MCF 10A (cell line): ENCODE results near the gene RNU7-1. TPM values are rescaled to one million over a fixed set of nuclear protein-coding genes. Genes with fewer than 3 reads are reported as not detected.
A peak's percentile ranks its signal among the peaks of the same experiment; 100 is the strongest.

Experiments
- BruUV-seq: library from RNA; stranded (reverse); fragments of 400-500 nt; replicated peaks from 2 replicates; lab custom pipeline; 2021; lab: Mats Ljungman, UMichigan
- CTCF ChIA-PET: fragments of 300-600 bp; sonication (Branson Sonifier 250); formaldehyde crosslinking; extraction: SDS; loops from one replicate; lab custom pipeline; 2021; ENCODE audit warnings: antibody characterized with exemption, inconsistent platforms; lab: Yijun Ruan, JAX
- POLR2A ChIA-PET: fragments of 300-600, 350-650 bp; sonication (Branson Sonifier 250); formaldehyde crosslinking; extraction: SDS; loops from one replicate; lab custom pipeline; 2020; ENCODE audit warnings: antibody characterized with exemption, inconsistent platforms; lab: Yijun Ruan, JAX
- DNase-seq: peaks from one replicate; pipeline ENCODE4 v3.0.0-alpha.2; 2018; ENCODE audit not compliant: unreplicated experiment
- H3K27ac Mint-ChIP-seq: one replicate; pipeline ENCODE4 v1.8.0; 2022; ENCODE audit warnings: mild to moderate bottlenecking, low read depth, mixed read lengths; ENCODE audit not compliant: unreplicated experiment
- H3K27me3 Mint-ChIP-seq: one replicate; pipeline ENCODE4 v1.8.0; 2022; ENCODE audit warnings: mixed read lengths; ENCODE audit not compliant: insufficient read depth, unreplicated experiment
- H3K36me3 Mint-ChIP-seq: one replicate; pipeline ENCODE4 v1.8.0; 2022; ENCODE audit warnings: mild to moderate bottlenecking, moderate library complexity, mixed read lengths; ENCODE audit not compliant: insufficient read depth, unreplicated experiment
- H3K4me1 Mint-ChIP-seq: one replicate; pipeline ENCODE4 v1.8.0; 2022; ENCODE audit warnings: mixed read lengths; ENCODE audit not compliant: insufficient read depth, unreplicated experiment
- H3K4me3 Mint-ChIP-seq: one replicate; pipeline ENCODE4 v1.8.0; 2022; ENCODE audit warnings: mild to moderate bottlenecking, moderate library complexity, mixed read lengths; ENCODE audit not compliant: unreplicated experiment
- H3K9me3 Mint-ChIP-seq: one replicate; pipeline ENCODE4 v1.8.0; 2022; ENCODE audit warnings: mixed read lengths; ENCODE audit not compliant: unreplicated experiment
- CTCF ChIP-seq: fragments of 200-600 bp; IDR thresholded peaks from one replicate; pipeline ENCODE4 v1.8.0; 2022; ENCODE audit warnings: antibody characterized with exemption, mild to moderate bottlenecking; ENCODE audit not compliant: unreplicated experiment
- intact Hi-C: fragments of 100-400 bp; cut with micrococcal nuclease; formaldehyde crosslinking; loops from 2 replicates; pipeline ENCODE4 v1.14.1; 2022
- microRNA-seq: library from miRNA; unstranded; fragments of <30 nt; microRNA quantifications from one replicate; pipeline ENCODE4 v1.2.0, GENCODE V29; 2022
- total RNA-seq: library from RNA; stranded (reverse); gene quantifications from 2 replicates; pipeline ENCODE4 v1.2.3, GENCODE V29; 2022

Gene RNU7-1
- total RNA-seq, 1 experiment from 2014 or later, result not detected

- Mint-ChIP-seq H3K27ac (no peak overlapping the region), H3K4me1 (no peaks in the 10 kb centered on the region)
- CTCF ChIA-PET, result interaction anchor here (0.5 to 0.9 kb wide), 2 partner anchors 43 to 100 kb away, joined by 4 to 5 read pairs; no protein-coding TSS in a partner anchor
These were observed 44.4 kb downstream of the RNU7-1 start for GRCh38 chr12:6987956-6988553.

More at GRCh38 chr12:6987956-6988553, 44.4 kb downstream of the RNU7-1 start:
- no peaks in the 10 kb centered on the region for H3K27me3 Mint-ChIP-seq
- no TSS peak for BruUV-seq
- intact Hi-C loops, result no loop called here
- no peaks in the 10 kb centered on the region for H3K9me3 Mint-ChIP-seq
- peaks cover 51% of the 10 kb centered on the region for H3K36me3 Mint-ChIP-seq
- no peak for DNase-seq
- POLR2A ChIA-PET, result interaction anchor here (1.4 kb wide), 1 partner anchor 10 kb away, joined by 5 read pairs; no protein-coding TSS in a partner anchor
- no peak overlapping the region for H3K4me3 Mint-ChIP-seq
- no peak for TF ChIP-seq CTCF

Small RNA genes within 50 kb of the gene (microRNA-seq; reads per million reads assigned to microRNA genes)
- gene MIR141 (1,584 reads per million, percentile 89 among the genes with 10 or more reads in this experiment), gene MIR200C (13,536 reads per million, percentile 98 among the genes with 10 or more reads in this experiment)

Other genes starting within 250 kb of the RNU7-1 start
- not detected in 2 replicates for gene PIANP, start 243.0 kb upstream of the RNU7-1 start, total RNA-seq
- 55.5 and 61.3 TPM in 2 replicates for gene COPS7A, start 219.8 kb upstream of the RNU7-1 start, total RNA-seq
- gene MLF2, start 190.7 kb upstream of the RNU7-1 start, total RNA-seq, result 151 and 162 TPM in 2 replicates
- 242 and 284 TPM in 2 replicates for gene PTMS, start 177.5 kb upstream of the RNU7-1 start, total RNA-seq
- gene LAG3, start 171.3 kb upstream of the RNU7-1 start, total RNA-seq, result 0.58 and 1.0 TPM in 2 replicates
- gene CD4, start 154.3 kb upstream of the RNU7-1 start, total RNA-seq, result not detected in 2 replicates
- gene GPR162, start 122.0 kb upstream of the RNU7-1 start, total RNA-seq, result not detected in 2 replicates
- gene P3H3, start 115.4 kb upstream of the RNU7-1 start, total RNA-seq, result 0.47 and 1.3 TPM in 2 replicates
- 0.47 TPM in 1 of 2 replicates, not detected in the other for gene GNB3, start 102.9 kb upstream of the RNU7-1 start, total RNA-seq
- gene CDCA3, start 92.5 kb upstream of the RNU7-1 start, total RNA-seq, result 11.7 and 25.5 TPM in 2 replicates
- gene USP5, start 91.7 kb upstream of the RNU7-1 start, total RNA-seq, result 62.5 and 80.2 TPM in 2 replicates
- gene TPI1, start 76.3 kb upstream of the RNU7-1 start, total RNA-seq, result 498 and 549 TPM in 2 replicates
- 9.2 and 10.8 TPM in 2 replicates for gene SPSB2, start 70.5 kb upstream of the RNU7-1 start, total RNA-seq
- gene LRRC23, start 39.0 kb upstream of the RNU7-1 start, total RNA-seq, result 7.5 and 9.1 TPM in 2 replicates
- 0.30 and 2.1 TPM in 2 replicates for gene ENO2, start 29.2 kb upstream of the RNU7-1 start, total RNA-seq
- 83.7 and 84.7 TPM in 2 replicates for gene ATN1, start 15.9 kb upstream of the RNU7-1 start, total RNA-seq
- gene C12orf57, start 206 bp downstream of the RNU7-1 start, total RNA-seq, result 176 and 196 TPM in 2 replicates
- 10.3 and 13.2 TPM in 2 replicates for gene PTPN6, start 7.5 kb downstream of the RNU7-1 start, total RNA-seq
- 249 and 305 TPM in 2 replicates for gene PHB2, start 26.8 kb downstream of the RNU7-1 start, total RNA-seq
- 66.5 and 93.8 TPM in 2 replicates for gene EMG1, start 27.1 kb downstream of the RNU7-1 start, total RNA-seq
- 14.4 and 15.4 TPM in 2 replicates for gene LPCAT3, start 74.7 kb downstream of the RNU7-1 start, total RNA-seq
- gene C1S, start 116.9 kb downstream of the RNU7-1 start, total RNA-seq, result 6.0 and 11.5 TPM in 2 replicates
- 13.1 and 16.7 TPM in 2 replicates for gene C1R, start 148.6 kb downstream of the RNU7-1 start, total RNA-seq
- 49.8 and 55.7 TPM in 2 replicates for gene C1RL, start 165.4 kb downstream of the RNU7-1 start, total RNA-seq
- gene RBP5, start 185.1 kb downstream of the RNU7-1 start, total RNA-seq, result not detected in 2 replicates
- 34.6 and 40.2 TPM in 2 replicates for gene CLSTN3, start 186.6 kb downstream of the RNU7-1 start, total RNA-seq
- gene PEX5, start 245.9 kb downstream of the RNU7-1 start, total RNA-seq, result 42.2 and 49.4 TPM in 2 replicates